A549 (cell line): ENCODE results near the gene CHD8.

Source experiments
- CBX8 ChIP-seq: fragments of 200-600 bp; sonication (generic); IDR thresholded peaks from 2 replicates; pipeline ENCODE4 v1.6.1; 2016
- ESRRA ChIP-seq: fragments of 150-350 bp; IDR thresholded peaks from 2 replicates; pipeline ENCODE4 v1.6.1; 2014; ENCODE audit warnings: mild to moderate bottlenecking, low read length, borderline replicate concordance
- FOSB ChIP-seq: fragments of 250-450 bp; sonication (Bioruptor Pico); IDR thresholded peaks from 2 replicates; pipeline ENCODE4 v1.5.0; 2020; ENCODE audit warnings: mild to moderate bottlenecking, moderate library complexity
- GATA3 ChIP-seq: IDR thresholded peaks from 2 replicates; pipeline ENCODE4 v1.6.1; 2012; ENCODE audit warnings: borderline replicate concordance
- HDAC2 ChIP-seq: fragments of 200-600 bp; sonication (generic); IDR thresholded peaks from 2 replicates; pipeline ENCODE4 v1.6.1; 2016
- JUNB ChIP-seq: fragments of >200 bp; sonication (Bioruptor Twin); formaldehyde crosslinking; IDR thresholded peaks from 2 replicates; pipeline ENCODE4 v1.6.1; 2016
- NPAS2 ChIP-seq: fragments of 250-450 bp; sonication (Bioruptor Pico); IDR thresholded peaks from 2 replicates; pipeline ENCODE4 v1.8.0; 2022; ENCODE audit warnings: mild to moderate bottlenecking, moderate library complexity, borderline replicate concordance
- NR3C1 ChIP-seq: fragments of >200 bp; sonication (Bioruptor Twin); formaldehyde crosslinking; IDR thresholded peaks from 3 replicates; pipeline ENCODE4 v1.6.1; 2017
- POLR2A ChIP-seq: IDR thresholded peaks from 2 replicates; pipeline ENCODE4 v1.6.1; 2012; ENCODE audit warnings: mild to moderate bottlenecking, low read length
- RCOR1 ChIP-seq: fragments of 150-350 bp; IDR thresholded peaks from 2 replicates; pipeline ENCODE4 v1.6.1; 2014; ENCODE audit warnings: antibody characterized with exemption, low read length, low read depth
- RNF2 ChIP-seq: fragments of 200-600 bp; sonication (generic); IDR thresholded peaks from 2 replicates; pipeline ENCODE4 v1.6.1; 2016; ENCODE audit warnings: low read depth, mild to moderate bottlenecking, antibody characterized with exemption, moderate library complexity, borderline replicate concordance
- ZFP36 ChIP-seq: fragments of 450-650 bp; IDR thresholded peaks from 2 replicates; pipeline ENCODE4 v1.6.1; 2014; ENCODE audit warnings: borderline replicate concordance; ENCODE audit not compliant: partially characterized antibody
- TF ChIP-seq, protein P1 (sequence below): fragments of >200 bp; sonication (Bioruptor Twin); formaldehyde crosslinking; IDR thresholded peaks from 3 replicates; pipeline ENCODE4 v1.5.1; 2016
- TF ChIP-seq, protein P2 (sequence below): fragments of 450-650 bp; IDR thresholded peaks from 2 replicates; pipeline ENCODE4 v1.6.1; 2014; ENCODE audit warnings: antibody characterized with exemption

DNA sequence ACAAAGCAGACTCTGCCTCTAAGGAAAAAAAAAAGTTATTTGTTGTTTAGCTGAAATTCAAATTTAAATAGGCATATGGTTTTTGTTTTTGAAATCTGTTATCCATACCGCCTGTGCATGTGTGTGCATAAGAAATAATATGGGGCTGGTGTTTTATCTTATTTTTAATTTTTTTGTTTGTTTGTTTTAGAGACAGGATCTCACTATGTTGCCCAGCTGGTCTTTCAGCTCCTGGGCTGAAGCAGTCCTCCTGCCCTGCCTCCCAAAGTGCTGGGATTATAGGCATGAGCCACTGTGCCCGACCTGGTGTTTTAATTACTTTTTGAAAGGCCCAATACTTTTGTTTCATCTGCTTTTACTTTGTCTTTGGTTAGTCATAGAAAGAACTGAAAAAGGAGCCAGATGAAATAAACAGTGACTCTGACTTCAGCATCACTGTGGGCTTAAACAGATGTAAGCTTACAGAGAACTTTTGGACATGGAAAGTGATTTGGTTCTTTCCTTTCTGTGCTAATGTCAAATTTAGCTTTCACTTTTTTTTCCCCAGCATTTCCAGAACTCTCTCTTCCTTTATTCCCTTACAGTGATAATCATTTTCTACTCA, 109.3 kb downstream of the CHD8 start:
- TF ChIP-seq RCOR1, result no peak
- TF ChIP-seq CBX8, result no peak
- TF ChIP-seq, protein P1, sequence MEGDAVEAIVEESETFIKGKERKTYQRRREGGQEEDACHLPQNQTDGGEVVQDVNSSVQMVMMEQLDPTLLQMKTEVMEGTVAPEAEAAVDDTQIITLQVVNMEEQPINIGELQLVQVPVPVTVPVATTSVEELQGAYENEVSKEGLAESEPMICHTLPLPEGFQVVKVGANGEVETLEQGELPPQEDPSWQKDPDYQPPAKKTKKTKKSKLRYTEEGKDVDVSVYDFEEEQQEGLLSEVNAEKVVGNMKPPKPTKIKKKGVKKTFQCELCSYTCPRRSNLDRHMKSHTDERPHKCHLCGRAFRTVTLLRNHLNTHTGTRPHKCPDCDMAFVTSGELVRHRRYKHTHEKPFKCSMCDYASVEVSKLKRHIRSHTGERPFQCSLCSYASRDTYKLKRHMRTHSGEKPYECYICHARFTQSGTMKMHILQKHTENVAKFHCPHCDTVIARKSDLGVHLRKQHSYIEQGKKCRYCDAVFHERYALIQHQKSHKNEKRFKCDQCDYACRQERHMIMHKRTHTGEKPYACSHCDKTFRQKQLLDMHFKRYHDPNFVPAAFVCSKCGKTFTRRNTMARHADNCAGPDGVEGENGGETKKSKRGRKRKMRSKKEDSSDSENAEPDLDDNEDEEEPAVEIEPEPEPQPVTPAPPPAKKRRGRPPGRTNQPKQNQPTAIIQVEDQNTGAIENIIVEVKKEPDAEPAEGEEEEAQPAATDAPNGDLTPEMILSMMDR, result no peak
- TF ChIP-seq RNF2, result no peak
- TF ChIP-seq NR3C1, result no peak
- TF ChIP-seq ESRRA, result no peak
- TF ChIP-seq NPAS2, result no peak
- TF ChIP-seq, protein P2, sequence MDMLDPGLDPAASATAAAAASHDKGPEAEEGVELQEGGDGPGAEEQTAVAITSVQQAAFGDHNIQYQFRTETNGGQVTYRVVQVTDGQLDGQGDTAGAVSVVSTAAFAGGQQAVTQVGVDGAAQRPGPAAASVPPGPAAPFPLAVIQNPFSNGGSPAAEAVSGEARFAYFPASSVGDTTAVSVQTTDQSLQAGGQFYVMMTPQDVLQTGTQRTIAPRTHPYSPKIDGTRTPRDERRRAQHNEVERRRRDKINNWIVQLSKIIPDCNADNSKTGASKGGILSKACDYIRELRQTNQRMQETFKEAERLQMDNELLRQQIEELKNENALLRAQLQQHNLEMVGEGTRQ, result no peak
- no peak for TF ChIP-seq HDAC2
- TF ChIP-seq POLR2A, result no peak
- no peak for TF ChIP-seq GATA3
- TF ChIP-seq ZFP36, result no peak
- no peak for TF ChIP-seq JUNB
- TF ChIP-seq FOSB (CRISPR knock-in tag), result no peak
